Uterus (tissue), 4 donors: ENCODE measurements around the gene BCAS2. TPM values are rescaled to one million over a fixed set of nuclear protein-coding genes. Genes with fewer than 3 reads are reported as not detected.

ENCODE experiments used
- DNase-seq, 2 donors: peaks; one replicate each; pipeline ENCODE4 v3.0.0-alpha.2; 2019 to 2020
- H3K27ac ChIP-seq, 2 donors: fragments of 200-600 bp; sonication (generic); 1 replicate in 1 of 2; 2 replicates in 1 of 2; pipeline ENCODE4 v1.5.1; 2016 to 2018
- H3K27me3 ChIP-seq, 2 donors: fragments of 200-600 bp; sonication (generic); one replicate each; pipeline ENCODE4 v1.5.1; 2018 to 2019; ENCODE audit warnings: control low read depth in 1 of 2
- H3K36me3 ChIP-seq, 2 donors: fragments of 200-600 bp; sonication (generic); one replicate each; pipeline ENCODE4 v1.5.1; 2019; ENCODE audit warnings: control low read depth in 1 of 2
- H3K4me1 ChIP-seq, 2 donors: fragments of 200-600 bp; sonication (generic); one replicate each; pipeline ENCODE4 v1.5.1; 2018 to 2019; ENCODE audit warnings: control low read depth in 1 of 2
- H3K4me3 ChIP-seq, 2 donors: fragments of 200-600 bp; sonication (generic); 1 replicate in 1 of 2; 2 replicates in 1 of 2; pipeline ENCODE4 v1.5.1; 2018 to 2019; ENCODE audit warnings: mild to moderate bottlenecking in 1 of 2
- H3K9me3 ChIP-seq, 2 donors: fragments of 200-600 bp; sonication (generic); one replicate each; pipeline ENCODE4 v1.5.1; 2019; ENCODE audit warnings: control low read depth in 1 of 2
- POLR2A ChIP-seq, 2 donors: fragments of 450-650 bp; IDR thresholded peaks; one replicate each; pipeline ENCODE4 v1.6.1; 2016; ENCODE audit warnings: antibody characterized with exemption in 2 of 2, mild to moderate bottlenecking in 1 of 2, moderate library complexity in 1 of 2
- intact Hi-C: fragments of 100-400 bp; cut with DNase I; formaldehyde crosslinking; loops from one replicate; pipeline ENCODE4 v1.15.1; 2023; ENCODE audit warnings: low total_unique reads
- total RNA-seq, 4 donors: library from RNA; depleted of rRNA in 3 of 4; stranded (reverse); fragments of >200 nt in 3 of 4; gene quantifications; one replicate each; pipeline versions ENCODE4 v1.1.0 to v1.2.4, GENCODE V29; 2014 to 2023
- TF ChIP-seq, protein P1 (sequence below), 4 experiments: fragments of 200-600 bp in 2 of 4; fragments of 450-650 bp in 2 of 4; sonication (generic) in 2 of 4; IDR thresholded peaks; one replicate each; pipeline ENCODE4 v1.5.1; 2016 to 2019; ENCODE audit warnings: antibody characterized with exemption in 4 of 4, mild to moderate bottlenecking in 2 of 4, moderate library complexity in 1 of 4
- donor health status: DM: yes; HTN: yes; CAD: no.

BCAS2 gene
- total RNA-seq = 10 to 100 TPM; 31.8 to 61.2 (median 40.2) TPM

DNA sequence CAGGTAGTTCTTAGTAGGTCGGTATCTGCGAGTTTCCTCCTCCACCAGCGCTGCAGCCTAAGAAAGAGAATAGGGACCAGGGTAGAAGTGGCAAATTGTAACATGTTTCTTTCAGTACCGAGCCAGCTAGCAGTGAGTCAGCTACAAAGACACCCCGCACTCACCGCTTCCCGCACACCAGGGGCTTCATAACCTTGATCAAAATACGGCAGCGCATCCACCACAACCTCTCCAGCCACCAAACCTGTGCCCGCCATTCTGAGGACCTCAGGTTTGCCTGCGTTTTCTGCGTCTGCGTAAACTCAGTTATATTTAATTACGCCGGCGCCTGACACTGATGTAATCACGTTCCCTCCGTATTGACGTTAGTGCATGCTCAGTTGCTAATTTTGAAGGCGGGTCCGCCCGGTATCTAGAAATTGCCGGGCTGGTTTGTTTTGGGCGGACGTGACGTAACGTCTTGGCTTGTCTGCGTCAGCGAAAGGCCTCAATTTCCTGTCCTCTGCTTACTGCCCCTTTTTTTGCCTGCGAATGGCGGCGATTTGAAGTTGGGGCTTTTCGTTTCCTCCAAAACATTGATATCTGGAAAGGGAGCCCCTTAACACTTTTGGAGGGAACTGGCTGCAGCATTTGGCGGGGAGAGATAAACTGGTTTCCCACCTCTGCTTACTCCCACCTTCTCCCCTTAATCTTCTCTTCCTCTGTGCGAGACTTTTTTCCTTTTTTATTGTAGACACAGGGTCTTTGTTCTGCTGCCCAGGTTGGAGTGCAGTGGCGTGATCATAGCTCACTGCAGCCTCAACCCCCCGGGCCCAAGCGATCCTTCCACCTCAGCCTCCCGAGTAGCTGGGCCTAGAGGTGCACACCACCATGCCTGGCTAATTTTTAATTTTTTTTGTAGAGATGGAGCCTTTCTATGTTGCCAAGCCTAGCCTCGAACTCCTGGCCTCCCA lies at the start of gene BCAS2:
BCAS2 (minus strand) TSS at position 281 of the 953 bp plus-strand sequence; CDS start at position 257, 24 bp downstream.
- Histone ChIP-seq H3K27me3 (no peaks in the 10 kb centered on the region), H3K4me1 (peaks cover 0 to 15% of the 10 kb centered on the region in 2 donors), H3K4me3 (peak within 1 kb of the TSS; percentile 65 to 87), H3K36me3 (no peaks in the 10 kb centered on the region), H3K9me3 (no peaks in the 10 kb centered on the region), H3K27ac (peak within 1 kb of the TSS; percentile 92 to 99)
- intact Hi-C loops = loop anchor here (10.0 kb wide), 1 partner anchor 237 kb away; no protein-coding TSS in a partner anchor
- DNase-seq = peak; percentile 97 to 99
- TF ChIP-seq POLR2A (IDR thresholded peaks at IDR 0.05) = peak; percentile 85 to 96
- TF ChIP-seq, protein P1, sequence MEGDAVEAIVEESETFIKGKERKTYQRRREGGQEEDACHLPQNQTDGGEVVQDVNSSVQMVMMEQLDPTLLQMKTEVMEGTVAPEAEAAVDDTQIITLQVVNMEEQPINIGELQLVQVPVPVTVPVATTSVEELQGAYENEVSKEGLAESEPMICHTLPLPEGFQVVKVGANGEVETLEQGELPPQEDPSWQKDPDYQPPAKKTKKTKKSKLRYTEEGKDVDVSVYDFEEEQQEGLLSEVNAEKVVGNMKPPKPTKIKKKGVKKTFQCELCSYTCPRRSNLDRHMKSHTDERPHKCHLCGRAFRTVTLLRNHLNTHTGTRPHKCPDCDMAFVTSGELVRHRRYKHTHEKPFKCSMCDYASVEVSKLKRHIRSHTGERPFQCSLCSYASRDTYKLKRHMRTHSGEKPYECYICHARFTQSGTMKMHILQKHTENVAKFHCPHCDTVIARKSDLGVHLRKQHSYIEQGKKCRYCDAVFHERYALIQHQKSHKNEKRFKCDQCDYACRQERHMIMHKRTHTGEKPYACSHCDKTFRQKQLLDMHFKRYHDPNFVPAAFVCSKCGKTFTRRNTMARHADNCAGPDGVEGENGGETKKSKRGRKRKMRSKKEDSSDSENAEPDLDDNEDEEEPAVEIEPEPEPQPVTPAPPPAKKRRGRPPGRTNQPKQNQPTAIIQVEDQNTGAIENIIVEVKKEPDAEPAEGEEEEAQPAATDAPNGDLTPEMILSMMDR (IDR thresholded peaks at IDR 0.05) = peak in 1 of 4 experiments; percentile 13

DNA sequence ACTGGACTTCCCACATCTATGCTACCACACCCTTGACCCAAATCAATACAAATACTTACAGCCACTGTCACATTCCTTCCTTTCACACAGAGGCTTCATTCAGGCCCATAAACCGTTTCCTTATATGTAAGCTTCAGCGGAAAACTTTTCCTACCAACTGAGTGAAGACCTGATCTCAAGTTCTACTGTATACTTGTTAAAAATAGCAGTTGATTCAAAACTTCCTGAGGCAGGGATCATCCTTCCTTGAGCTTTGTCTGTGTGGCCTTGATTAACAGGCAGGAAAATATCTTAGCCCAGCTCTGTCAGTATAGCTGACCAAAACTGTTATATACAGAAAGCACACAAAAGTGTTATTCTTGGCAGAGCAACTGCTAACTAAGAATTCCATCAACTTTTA lies 45.7 kb upstream of the BCAS2 start:
- Histone ChIP-seq H3K9me3 (peaks cover 0 to 5% of the 10 kb centered on the region in 2 donors), H3K4me1 (no peaks in the 10 kb centered on the region), H3K36me3 (no peaks in the 10 kb centered on the region), H3K27me3 (no peaks in the 10 kb centered on the region), H3K27ac (no peak overlapping the region), H3K4me3 (no peak overlapping the region)
- DNase-seq = no peak
- intact Hi-C loops = no loop called here
- TF ChIP-seq POLR2A (IDR thresholded peaks at IDR 0.05) = no peak
- TF ChIP-seq, protein P1 (IDR thresholded peaks at IDR 0.05) = no peak

DNA sequence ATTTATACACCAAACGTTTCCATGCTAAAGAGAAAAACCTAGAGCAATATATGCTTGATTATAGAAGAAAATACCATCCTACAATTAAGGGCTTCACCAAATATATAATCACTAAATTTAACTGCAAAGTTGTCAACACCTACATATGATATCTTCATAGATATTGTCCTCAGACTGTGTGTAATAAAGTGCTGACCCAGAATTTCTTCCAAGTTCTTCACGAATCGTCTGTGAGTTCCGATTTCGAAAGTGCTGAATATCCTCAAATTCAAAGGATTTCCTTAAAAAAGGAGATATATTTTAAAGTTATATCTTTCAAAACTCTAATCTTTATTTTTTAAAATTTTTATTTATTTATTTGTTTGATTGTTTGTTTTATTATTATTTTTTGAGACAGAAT lies 41.9 kb upstream of the BCAS2 start:
- no peak for TF ChIP-seq POLR2A (IDR thresholded peaks at IDR 0.05)
- TF ChIP-seq, protein P1 (IDR thresholded peaks at IDR 0.05) = no peak
- intact Hi-C loops = no loop called here

DNA sequence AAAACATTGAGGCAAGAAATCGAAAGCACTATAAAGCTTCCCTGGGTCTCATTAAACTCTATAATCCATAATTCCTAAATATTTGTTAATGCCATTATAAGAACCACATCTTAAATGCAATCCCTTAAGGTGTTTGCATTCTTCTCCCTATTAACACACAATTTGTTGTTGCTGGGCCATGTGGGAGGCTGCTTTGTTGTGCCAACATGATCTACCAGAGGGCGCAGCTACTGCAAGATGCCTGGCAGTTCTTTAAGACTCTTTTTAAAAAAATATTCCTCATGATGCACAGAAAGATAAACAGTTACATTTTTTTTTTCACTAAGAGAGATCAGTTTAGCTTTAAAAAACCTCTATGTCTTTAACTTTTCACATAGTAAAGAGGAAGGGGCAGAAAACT lies 39.0 kb upstream of the BCAS2 start:
- intact Hi-C loops = no loop called here
- H3K4me1 ChIP-seq = no peaks in the 10 kb centered on the region
- no peak overlapping the region for H3K27ac ChIP-seq
- no peaks in the 10 kb centered on the region for H3K36me3 ChIP-seq
- no peak overlapping the region for H3K4me3 ChIP-seq
- no peak for TF ChIP-seq POLR2A (IDR thresholded peaks at IDR 0.05)
- no peaks in the 10 kb centered on the region for H3K27me3 ChIP-seq
- no peaks in the 10 kb centered on the region for H3K9me3 ChIP-seq
- DNase-seq = no peak

More for the DNA sequence above, 41.9 kb upstream of the BCAS2 start:
- DNase-seq = no peak
- Histone ChIP-seq H3K27ac (no peak overlapping the region), H3K36me3 (no peaks in the 10 kb centered on the region), H3K27me3 (no peaks in the 10 kb centered on the region), H3K9me3 (no peaks in the 10 kb centered on the region), H3K4me1 (no peaks in the 10 kb centered on the region), H3K4me3 (no peak overlapping the region)

DNA sequence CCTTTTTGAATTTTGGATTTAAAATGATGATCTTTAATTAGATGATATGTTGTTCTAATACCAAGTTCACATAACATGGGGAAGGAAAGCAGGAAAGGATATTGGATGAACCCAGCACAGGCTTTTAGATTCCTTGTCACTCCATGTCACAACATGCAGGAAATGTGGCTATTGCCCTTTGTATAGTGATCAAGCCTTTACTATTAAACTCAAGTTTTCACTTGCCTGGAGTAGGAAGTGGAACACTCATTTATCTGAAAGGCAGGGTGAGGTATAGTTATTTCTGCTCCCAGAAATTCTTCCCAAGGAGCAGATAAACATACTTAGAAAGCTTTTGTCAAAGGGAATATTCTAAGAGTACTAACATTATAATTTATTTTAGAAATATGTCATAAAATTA lies 37.2 kb upstream of the BCAS2 start:
- Histone ChIP-seq H3K9me3 (no peaks in the 10 kb centered on the region), H3K27ac (no peak overlapping the region), H3K4me3 (no peak overlapping the region), H3K4me1 (no peaks in the 10 kb centered on the region), H3K36me3 (no peaks in the 10 kb centered on the region), H3K27me3 (no peaks in the 10 kb centered on the region)
- intact Hi-C loops = no loop called here
- TF ChIP-seq, protein P1 (IDR thresholded peaks at IDR 0.05) = no peak
- TF ChIP-seq POLR2A (IDR thresholded peaks at IDR 0.05) = no peak
- DNase-seq = no peak
